GM12873 (cell line): Measurements from ENCODE around the gene EXT2.

Experiments
- CTCF ChIP-seq: IDR thresholded peaks from 2 replicates; pipeline ENCODE4 v1.5.1; 2012; ENCODE audit warnings: low read depth, mild to moderate bottlenecking, moderate library complexity, low read length, control low read depth; ENCODE audit not compliant: insufficient read depth; ENCODE audit errors: missing control alignments

EXT2 gene

DNA sequence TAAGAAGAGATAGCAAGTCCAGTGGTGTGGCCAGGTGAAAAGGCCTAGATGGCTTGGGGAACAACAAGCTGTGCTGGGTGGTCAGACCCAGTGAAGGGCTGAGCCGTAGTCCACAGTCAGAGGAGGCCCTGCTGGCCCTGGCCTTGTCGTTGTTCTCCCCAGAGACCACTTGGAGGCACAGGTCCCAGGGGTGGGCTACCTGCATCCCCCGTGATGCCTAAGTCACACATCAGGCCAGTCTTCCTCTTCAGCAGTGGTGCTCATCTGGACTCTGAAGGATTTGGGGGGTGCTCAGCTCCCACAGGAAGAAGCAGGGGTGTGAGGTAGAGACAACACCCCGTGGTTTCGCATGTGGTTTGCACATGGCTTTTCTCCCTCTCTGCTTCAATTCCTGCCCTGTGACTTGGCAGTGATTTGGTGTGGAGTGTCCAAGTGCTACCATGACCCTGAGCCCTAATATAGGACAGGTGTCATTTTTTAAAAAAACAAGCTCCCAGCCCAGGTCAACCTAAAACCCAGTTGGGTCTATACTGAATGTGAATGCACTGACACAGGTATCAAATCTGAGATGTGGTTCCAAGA, 163.5 kb downstream of the EXT2 start:
- no peak for TF ChIP-seq CTCF

DNA sequence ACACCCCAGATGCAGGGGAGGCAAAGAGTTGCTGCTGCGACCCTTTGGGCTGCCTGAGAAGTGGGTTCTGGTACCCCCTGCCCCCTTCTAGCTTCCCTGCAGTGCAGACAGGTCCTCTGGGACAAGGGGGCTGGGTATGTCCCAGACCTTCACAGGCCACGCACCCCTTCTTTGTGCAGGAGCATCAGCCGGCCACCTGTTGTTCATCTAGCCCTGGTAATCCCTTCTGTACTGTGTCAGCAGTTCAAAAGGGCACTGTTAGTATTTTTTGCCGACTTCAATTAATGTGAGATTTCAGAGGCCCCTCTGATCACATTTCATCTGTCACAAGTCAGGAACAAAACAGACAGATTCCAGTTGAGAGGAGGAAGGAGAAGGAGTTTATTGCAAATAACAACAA, 164.6 kb downstream of the EXT2 start:
- no peak for TF ChIP-seq CTCF

- TF ChIP-seq CTCF = no peak
These were observed 166.5 kb downstream of the EXT2 start for GRCh38 chr11:44261800-44262591.

- no peak for TF ChIP-seq CTCF
These were observed 168.4 kb downstream of the EXT2 start for GRCh38 chr11:44263738-44264437.

GRCh38 chr11:44264438-44264749, 168.9 kb downstream of the EXT2 start:
- no peak for TF ChIP-seq CTCF

DNA sequence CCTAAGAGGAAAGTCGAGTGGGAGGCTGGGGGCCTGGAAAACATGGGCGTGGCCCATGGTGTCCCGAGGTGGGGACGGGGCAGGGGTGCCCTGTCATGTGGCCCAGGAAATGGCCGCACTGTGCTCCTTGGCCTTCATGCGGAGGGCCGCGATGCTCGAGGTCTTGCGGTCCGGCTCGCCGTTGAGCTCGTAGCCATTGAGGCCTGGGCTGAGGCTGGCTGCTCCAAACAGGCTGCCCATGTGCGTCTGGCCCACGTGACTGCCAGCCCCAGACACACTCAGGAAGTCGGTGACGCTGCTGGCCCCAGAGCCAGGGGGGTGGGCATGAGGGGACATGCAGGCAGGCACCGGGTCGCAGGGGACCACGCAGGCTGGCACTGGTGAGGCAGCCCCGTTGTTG, 169.3 kb downstream of the EXT2 start:
- no peak for TF ChIP-seq CTCF

DNA sequence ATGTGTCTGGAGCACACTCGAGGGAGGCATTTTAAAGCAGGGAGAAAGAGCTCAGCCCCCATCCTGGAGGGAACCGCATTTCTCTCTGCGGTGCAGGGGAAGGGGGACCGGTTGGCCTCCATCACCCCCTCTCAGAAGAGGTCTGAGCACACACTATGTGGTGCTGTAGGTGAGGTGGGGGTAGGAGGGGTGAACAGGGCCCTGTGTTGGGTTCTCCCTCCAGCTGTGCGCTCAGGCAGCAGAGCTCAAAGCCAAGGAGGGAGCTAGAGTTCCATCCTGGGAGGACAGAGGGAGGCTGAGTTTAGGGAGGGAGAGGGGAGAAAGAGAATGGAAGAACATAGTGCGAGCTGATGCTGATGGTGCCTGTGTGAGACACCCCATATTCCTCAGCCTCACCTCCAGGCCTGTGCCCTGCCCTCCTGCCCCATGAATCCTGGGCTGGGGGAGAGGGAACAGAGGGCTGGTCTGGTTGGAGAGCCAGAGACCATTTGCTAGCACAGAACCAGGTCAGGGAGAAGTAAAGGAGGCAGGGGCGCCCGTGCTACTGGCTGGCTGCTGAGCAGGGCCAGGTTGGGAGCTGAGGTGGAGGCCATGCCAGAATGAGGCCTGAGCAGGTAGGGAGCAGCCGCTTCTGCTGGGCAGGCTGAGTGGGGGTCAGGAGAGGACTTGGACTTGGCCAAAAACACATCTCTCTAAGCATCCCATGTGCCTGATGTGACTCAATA, 170.7 kb downstream of the EXT2 start:
- TF ChIP-seq CTCF = no peak
